ENCODE measurements around the gene TANGO6. TPM values are rescaled to one million over a fixed set of nuclear protein-coding genes. Genes with fewer than 3 reads are reported as not detected.

The TANGO6 gene
- total RNA-seq, 1 donor, result 13.7 TPM

DNA sequence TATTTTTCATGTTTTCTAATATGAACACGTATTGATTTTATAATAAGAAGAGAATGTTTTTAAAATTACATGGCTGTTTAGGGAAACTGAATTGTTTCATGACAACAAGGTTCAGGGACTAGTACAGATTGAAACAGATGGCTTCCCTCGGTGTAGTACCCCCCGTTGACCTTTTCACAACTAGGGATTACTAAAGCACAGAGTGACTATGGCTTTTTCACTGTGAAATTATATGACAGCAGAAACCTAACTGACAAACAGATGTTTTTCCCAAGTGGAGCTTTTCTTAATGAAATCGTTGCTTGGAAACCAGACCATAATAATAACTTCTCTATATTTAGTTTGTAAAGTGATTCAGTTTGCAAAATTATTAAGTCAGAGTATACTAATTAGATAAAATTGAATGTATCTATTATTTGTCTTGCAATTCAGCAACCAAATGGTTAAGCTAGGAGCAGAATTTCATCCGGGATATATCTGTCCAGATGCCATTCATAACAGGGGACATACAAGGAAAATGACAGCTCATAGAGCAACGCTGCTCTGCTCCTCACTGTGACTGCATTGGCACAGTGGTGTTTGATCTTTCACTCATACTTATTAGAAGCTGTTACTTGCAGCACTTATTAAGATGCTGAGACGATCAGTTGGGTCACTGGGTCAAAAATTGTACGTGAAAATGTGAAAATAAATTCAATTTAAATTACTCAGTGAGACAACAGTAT, 111.7 kb downstream of the TANGO6 start:
- DNase-seq (ENCODE audit: low read depth in 2 of 3, low spot score in 2 of 3), result no peak

DNA sequence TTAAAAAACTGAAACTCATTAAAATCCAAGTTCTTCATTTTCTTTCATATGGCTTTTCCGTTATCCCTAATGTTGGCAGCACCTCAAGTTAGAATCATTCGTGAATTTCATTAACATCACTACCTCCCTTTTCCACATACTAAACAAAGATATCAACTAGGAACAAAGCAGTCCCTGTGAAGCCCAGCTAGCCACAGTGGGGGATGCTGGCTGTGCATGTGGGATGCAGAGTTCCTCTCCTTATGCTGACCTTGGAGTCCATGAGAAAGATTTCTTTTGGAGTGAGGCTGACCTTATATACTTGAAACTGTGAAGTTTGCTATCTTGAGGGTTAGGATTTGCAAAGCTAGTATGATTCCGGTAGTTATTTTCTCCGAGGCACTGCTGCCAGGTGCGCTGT, 117.6 kb downstream of the TANGO6 start:
- no peak for DNase-seq (ENCODE audit: low read depth in 2 of 3, low spot score in 2 of 3)

DNA sequence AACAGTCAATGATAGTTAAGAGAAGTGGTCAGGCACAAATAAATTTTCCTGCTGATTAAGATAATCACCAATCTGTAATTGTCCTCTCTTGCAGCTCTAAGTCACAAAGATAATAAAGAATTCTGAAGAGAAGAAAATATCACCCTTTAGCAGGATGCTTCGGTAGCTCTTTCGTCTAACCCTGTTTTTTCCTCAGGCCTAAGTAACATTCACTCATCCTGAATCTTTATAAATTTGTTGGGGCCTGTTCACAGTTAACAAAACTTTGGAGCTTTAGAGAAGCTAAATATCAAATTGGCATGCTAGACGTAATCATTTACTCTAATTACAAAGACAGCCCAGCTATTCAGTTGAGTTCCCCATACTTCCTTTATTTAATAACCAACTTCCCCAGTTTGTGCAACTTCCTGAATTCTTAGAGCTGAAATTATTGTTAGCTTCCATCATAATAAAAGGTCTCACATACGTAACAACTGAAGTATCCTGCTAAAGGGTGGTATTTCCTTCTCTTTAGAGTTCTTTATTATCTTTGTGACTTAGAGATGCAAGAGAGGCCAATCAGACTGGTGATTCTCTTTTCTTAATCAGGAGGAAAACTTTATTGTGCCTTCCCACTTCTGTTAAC, 118.6 kb downstream of the TANGO6 start:
- DNase-seq (ENCODE audit: low read depth in 2 of 3, low spot score in 2 of 3), result peak in 2 of 3 donors; percentile 9 to 60

DNA sequence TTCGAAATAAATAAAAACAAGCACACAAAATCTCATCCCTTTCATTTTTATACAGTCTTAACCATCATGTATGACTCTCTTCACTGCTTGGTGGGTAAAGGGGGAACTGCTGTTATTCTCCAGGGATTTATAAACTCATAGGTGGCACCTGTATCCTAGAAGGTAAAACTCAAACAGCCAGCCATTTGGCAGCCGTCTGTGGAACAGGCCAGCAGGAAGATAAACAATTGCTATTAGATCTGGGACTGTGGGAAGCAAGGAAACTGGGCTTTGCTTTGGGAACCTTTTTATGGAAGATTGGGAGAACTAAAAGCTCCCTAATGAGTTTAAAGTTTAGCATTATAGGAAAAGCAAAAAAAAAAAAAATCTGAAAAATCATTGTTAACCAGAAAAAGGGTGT, 126.0 kb downstream of the TANGO6 start:
- DNase-seq (ENCODE audit: low read depth in 2 of 3, low spot score in 2 of 3), result no peak

DNA sequence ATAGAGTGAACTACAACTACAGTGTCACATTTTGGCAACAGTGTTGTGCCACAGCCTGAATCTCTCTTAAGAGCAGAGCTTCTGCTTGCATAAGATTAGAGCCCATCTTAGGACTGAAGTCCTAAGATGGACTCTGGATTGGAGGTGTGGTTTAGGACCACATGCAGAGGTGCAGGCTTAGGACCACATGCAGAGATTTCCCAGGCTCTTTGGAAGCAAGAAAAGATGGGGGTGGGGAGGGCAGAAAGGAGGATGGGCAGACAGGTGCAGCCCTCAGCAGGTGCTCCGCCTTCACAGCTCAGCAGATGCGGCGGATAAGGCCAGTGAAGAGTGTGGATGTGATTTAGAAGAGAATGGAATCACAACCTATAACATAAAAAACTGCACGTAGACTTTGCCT, 128.7 kb downstream of the TANGO6 start:
- no peak for DNase-seq (ENCODE audit: low read depth in 2 of 3, low spot score in 2 of 3)

GRCh38 chr16:68972720-68973119, 129.4 kb downstream of the TANGO6 start:
- DNase-seq (ENCODE audit: low read depth in 2 of 3, low spot score in 2 of 3), result no peak

GRCh38 chr16:68973611-68974120, 130.3 kb downstream of the TANGO6 start:
- DNase-seq (ENCODE audit: low read depth in 2 of 3, low spot score in 2 of 3), result no peak

DNA sequence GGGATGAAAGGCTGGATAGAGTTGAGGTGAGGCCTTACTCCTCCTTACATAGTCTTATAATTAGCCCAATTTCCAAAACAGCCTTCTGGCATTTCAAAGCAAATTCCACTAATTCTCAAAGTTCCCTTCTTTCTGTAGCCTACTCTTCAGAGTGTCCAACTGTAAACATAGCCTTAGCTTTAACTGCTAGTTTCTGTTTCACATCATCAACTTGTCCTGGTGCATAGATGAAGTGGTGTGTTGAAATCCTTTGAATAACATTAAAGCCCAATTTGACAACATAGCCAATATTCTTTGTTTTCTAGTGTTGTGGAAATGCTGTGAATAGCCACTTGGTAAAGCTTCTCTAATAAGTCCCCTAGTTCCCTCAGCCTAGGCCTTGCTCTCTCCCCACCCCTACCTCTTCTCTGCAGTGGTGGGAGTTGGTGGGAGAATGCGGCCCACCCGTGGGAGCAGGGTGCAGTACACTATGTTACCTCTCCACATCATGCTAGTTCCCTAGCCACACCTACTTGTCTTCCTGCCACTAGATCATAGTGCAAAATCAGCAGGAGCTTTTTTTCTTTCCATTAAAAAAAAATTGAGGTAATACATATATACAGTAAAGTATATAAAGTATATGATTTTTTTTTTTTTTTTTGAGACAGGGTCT, 135.1 kb downstream of the TANGO6 start:
- DNase-seq (ENCODE audit: low read depth in 2 of 3, low spot score in 2 of 3), result no peak

- no peak for DNase-seq (ENCODE audit: low read depth in 2 of 3, low spot score in 2 of 3)
These were observed 137.5 kb downstream of the TANGO6 start for GRCh38 chr16:68980695-68981315.

- DNase-seq (ENCODE audit: low read depth in 2 of 3, low spot score in 2 of 3), result no peak
These were observed 138.6 kb downstream of the TANGO6 start for GRCh38 chr16:68981971-68982370.

GRCh38 chr16:68984467-68984866, 141.1 kb downstream of the TANGO6 start:
- no peak for DNase-seq (ENCODE audit: low read depth in 2 of 3, low spot score in 2 of 3)

- DNase-seq (ENCODE audit: low read depth in 2 of 3, low spot score in 2 of 3), result no peak
These were observed 141.9 kb downstream of the TANGO6 start for GRCh38 chr16:68985268-68985667.

DNA sequence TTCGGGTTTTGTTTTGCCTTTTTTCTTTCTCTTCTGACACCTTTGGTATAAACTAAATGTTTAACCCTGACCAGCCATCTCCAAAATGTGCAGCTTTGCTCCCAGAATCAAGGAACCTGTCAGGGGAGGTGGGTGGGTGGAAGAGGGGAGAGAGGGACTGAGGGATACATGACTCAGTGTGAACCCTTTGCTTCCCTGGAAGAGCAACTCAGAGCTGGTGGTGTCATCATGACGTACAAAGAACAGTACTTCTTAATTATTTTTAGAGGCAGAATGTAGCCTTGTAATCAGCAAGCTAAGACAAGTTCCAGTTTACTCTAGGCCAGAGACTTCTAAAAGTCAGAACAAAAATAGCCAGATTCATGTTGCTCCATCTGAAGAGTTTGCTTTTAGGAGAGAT, 142.5 kb downstream of the TANGO6 start:
- DNase-seq (ENCODE audit: low read depth in 2 of 3, low spot score in 2 of 3), result no peak

- DNase-seq (ENCODE audit: low read depth in 2 of 3, low spot score in 2 of 3), result no peak
These were observed 144.6 kb downstream of the TANGO6 start for GRCh38 chr16:68987734-68988457.

DNA sequence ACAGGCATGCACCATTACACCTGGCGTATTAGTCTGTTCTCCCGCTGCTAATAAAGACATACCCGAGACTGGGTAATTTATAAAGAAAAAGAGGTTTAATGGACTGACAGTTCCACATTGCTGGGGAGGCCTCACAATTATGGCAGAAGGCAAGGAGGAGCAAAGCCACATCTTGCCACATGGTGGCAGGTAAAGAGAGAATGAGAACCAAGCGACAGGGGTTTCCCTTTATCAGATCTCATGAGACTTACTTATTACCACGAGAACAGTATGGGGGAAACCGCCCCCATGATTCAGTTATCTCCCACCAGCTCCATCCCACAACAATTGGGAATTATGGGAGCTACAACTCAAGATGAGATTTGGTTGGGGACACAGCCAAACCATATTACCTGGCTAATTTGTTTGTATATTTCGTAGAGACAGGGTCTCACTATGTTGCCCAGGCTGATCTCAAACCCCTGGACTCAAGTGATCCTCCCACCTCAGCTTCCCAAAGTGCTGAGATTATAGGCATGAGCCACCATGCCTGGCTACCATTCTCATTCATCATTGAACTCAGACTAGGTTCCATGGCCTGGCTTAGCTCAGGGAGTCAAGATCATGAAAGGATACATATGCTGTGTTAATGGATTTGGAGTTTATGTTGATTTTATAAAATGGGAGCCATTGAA, 147.0 kb downstream of the TANGO6 start:
- DNase-seq (ENCODE audit: low read depth in 2 of 3, low spot score in 2 of 3), result peak in 1 of 3 donors; percentile 13

GRCh38 chr16:68991075-68991474, 147.7 kb downstream of the TANGO6 start:
- no peak for DNase-seq (ENCODE audit: low read depth in 2 of 3, low spot score in 2 of 3)

GRCh38 chr16:68992521-68992920, 149.2 kb downstream of the TANGO6 start:
- no peak for DNase-seq (ENCODE audit: low read depth in 2 of 3, low spot score in 2 of 3)

- DNase-seq (ENCODE audit: low read depth in 2 of 3, low spot score in 2 of 3), result no peak
These were observed 150.1 kb downstream of the TANGO6 start for GRCh38 chr16:68993456-68993855.

DNA sequence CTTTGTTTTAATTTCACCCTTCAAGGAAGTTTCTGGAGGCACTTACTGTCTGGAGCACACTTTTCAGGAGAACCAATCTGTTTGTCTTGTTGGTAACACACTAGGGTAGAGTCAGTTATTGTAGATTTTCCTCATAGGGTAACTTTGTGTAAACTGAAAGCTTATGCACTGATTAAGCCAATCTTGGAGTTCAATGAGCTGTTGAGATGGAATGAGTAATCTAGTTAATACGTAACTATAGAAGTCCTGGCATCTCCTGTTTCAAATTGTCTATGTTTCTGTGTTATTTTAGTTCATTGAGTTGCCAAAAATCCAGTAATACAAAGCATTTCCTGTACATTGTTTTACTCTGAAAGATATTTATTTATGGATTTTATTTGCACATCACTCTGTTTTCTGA, 150.6 kb downstream of the TANGO6 start:
- no peak for DNase-seq (ENCODE audit: low read depth in 2 of 3, low spot score in 2 of 3)

- DNase-seq (ENCODE audit: low read depth in 2 of 3, low spot score in 2 of 3), result no peak
These were observed 151.0 kb downstream of the TANGO6 start for GRCh38 chr16:68994324-68994723.

Measured in hematopoietic multipotent progenitor cell (in vitro differentiated cells).